DOHH2 (cell line): ENCODE measurements around the gene CKM.

Source experiments
- H3F3A ChIP-seq: fragments of 200-600 bp; sonication (generic), shearing (Covaris generic); 2 replicates; pipeline ENCODE4 v1.6.0; 2016; ENCODE audit warnings: antibody characterized with exemption, mild to moderate bottlenecking; ENCODE audit not compliant: control insufficient read depth, insufficient read depth
- H3K27ac ChIP-seq: fragments of 200-600 bp; sonication (generic); 2 replicates; pipeline ENCODE4 v1.5.1; 2014; ENCODE audit warnings: low read depth, mild to moderate bottlenecking, low read length, moderate library complexity
- H3K27me3 ChIP-seq: fragments of 200-600 bp; sonication (generic); 2 replicates; pipeline ENCODE4 v1.6.1; 2014; ENCODE audit warnings: mild to moderate bottlenecking, low read length, mixed read lengths; ENCODE audit not compliant: control insufficient read depth
- H3K36me3 ChIP-seq: fragments of 200-600 bp; sonication (generic); 2 replicates; pipeline ENCODE4 v1.6.1; 2014; ENCODE audit warnings: mild to moderate bottlenecking, low read length, moderate library complexity, mixed read lengths; ENCODE audit not compliant: control insufficient read depth
- H3K4me1 ChIP-seq: fragments of 200-600 bp; sonication (generic); 2 replicates; pipeline ENCODE4 v1.6.1; 2014; ENCODE audit warnings: mild to moderate bottlenecking, low read length, mixed read lengths; ENCODE audit not compliant: control insufficient read depth
- H3K4me2 ChIP-seq: fragments of 200-600 bp; sonication (generic); 2 replicates; pipeline ENCODE4 v1.6.0; 2014; ENCODE audit warnings: mild to moderate bottlenecking, low read length, moderate library complexity
- H3K4me3 ChIP-seq: fragments of 200-600 bp; sonication (generic); 2 replicates; pipeline ENCODE4 v1.5.1; 2014; ENCODE audit warnings: mild to moderate bottlenecking, low read length, mixed read lengths
- H3K79me2 ChIP-seq: fragments of 200-600 bp; sonication (generic); 2 replicates; pipeline ENCODE4 v1.6.1; 2014; ENCODE audit warnings: mild to moderate bottlenecking, low read length, mixed read lengths; ENCODE audit not compliant: control insufficient read depth
- H3K9me2 ChIP-seq: fragments of 200-600 bp; sonication (generic); replicated peaks from 2 replicates; pipeline ENCODE4 v1.6.1; 2014; ENCODE audit warnings: mild to moderate bottlenecking, low read length, mixed read lengths; ENCODE audit not compliant: control insufficient read depth
- H3K9me3 ChIP-seq: fragments of 200-600 bp; sonication (generic); 2 replicates; pipeline ENCODE4 v1.6.1; 2014; ENCODE audit warnings: antibody characterized with exemption, low read length, mixed read lengths; ENCODE audit not compliant: control insufficient read depth, insufficient read depth
- H4K20me1 ChIP-seq: fragments of 200-600 bp; sonication (generic); 2 replicates; pipeline ENCODE4 v1.6.0; 2014; ENCODE audit warnings: low read depth, mild to moderate bottlenecking, antibody characterized with exemption, low read length, moderate library complexity; ENCODE audit not compliant: control insufficient read depth, insufficient read depth
- CTCF ChIP-seq: fragments of 200-600 bp; sonication (generic); IDR thresholded peaks from one replicate; pipeline ENCODE4 v1.5.1; 2014; ENCODE audit warnings: antibody characterized with exemption, mild to moderate bottlenecking, low read depth, low read length; ENCODE audit not compliant: poor library complexity, severe bottlenecking
- EZH2phosphoT487 ChIP-seq: fragments of 200-600 bp; sonication (generic); IDR thresholded peaks from 2 replicates; pipeline ENCODE4 v1.6.1; 2017; ENCODE audit warnings: borderline replicate concordance, mild to moderate bottlenecking, antibody characterized with exemption, low read length, moderate library complexity, mixed read lengths

The CKM gene

DNA sequence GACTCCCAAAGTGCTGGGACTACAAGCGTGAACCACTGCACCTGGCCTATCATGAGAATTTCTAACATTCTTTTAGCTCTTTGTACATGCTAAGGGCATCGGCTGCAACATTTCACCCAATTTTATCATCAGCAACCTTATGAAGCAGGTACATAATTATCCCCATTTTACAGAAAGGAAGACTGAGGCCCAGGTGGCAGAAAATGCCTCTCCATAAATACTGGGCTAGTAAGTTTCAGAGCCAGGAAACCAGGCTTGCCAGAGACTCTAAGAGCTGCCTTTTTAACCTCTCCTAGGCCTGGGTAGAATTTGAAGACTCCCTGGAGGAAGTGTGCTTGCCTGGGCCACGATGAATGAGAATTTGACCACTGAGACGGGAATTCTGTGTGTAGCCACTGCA, 45.5 kb upstream of the CKM start:
- Histone ChIP-seq H4K20me1 (no peaks in the 10 kb centered on the region), H3K9me3 (no peaks in the 10 kb centered on the region), H3K4me2 (no peak overlapping the region), H3F3A (no peaks in the 10 kb centered on the region), H3K27ac (no peak overlapping the region), H3K36me3 (peaks cover 8% of the 10 kb centered on the region), H3K4me3 (no peak overlapping the region), H3K79me2 (peaks cover 14% of the 10 kb centered on the region), H3K27me3 (no peaks in the 10 kb centered on the region), H3K9me2 (no peaks in the 10 kb centered on the region), H3K4me1 (peaks cover 16% of the 10 kb centered on the region)
- TF ChIP-seq CTCF (no peak), EZH2phosphoT487 (no peak)

DNA sequence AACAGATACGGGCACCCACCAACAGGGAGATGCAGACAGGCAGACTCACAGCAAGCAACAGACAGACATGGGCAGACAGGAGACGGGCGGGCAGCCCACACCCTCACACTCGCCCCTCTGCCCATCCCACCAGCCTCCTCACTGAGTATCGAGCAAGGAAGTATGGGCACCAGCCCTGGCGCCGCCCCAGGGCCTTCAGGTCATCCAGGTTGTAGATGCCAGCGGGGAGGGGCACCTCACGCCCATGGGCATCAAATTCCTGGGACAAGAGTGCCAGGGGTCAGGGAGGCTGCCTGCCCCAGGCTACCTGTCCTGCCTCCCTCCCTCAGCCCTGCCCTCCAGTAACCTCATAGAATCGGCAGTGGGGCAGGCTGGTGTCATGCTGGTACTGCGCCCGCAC, 42.0 kb upstream of the CKM start:
- peaks cover 6% of the 10 kb centered on the region for H3K4me1 ChIP-seq
- H3K4me2 ChIP-seq = no peak overlapping the region
- peaks cover 8% of the 10 kb centered on the region for H3K79me2 ChIP-seq
- no peak overlapping the region for H3K4me3 ChIP-seq
- no peak for TF ChIP-seq CTCF
- no peak for TF ChIP-seq EZH2phosphoT487
- no peaks in the 10 kb centered on the region for H3K27me3 ChIP-seq
- H3K9me2 ChIP-seq = no peaks in the 10 kb centered on the region
- H4K20me1 ChIP-seq = no peaks in the 10 kb centered on the region
- no peaks in the 10 kb centered on the region for H3K9me3 ChIP-seq
- H3K27ac ChIP-seq = no peak overlapping the region
- H3K36me3 ChIP-seq = peaks cover 15% of the 10 kb centered on the region
- H3F3A ChIP-seq = no peaks in the 10 kb centered on the region

DNA sequence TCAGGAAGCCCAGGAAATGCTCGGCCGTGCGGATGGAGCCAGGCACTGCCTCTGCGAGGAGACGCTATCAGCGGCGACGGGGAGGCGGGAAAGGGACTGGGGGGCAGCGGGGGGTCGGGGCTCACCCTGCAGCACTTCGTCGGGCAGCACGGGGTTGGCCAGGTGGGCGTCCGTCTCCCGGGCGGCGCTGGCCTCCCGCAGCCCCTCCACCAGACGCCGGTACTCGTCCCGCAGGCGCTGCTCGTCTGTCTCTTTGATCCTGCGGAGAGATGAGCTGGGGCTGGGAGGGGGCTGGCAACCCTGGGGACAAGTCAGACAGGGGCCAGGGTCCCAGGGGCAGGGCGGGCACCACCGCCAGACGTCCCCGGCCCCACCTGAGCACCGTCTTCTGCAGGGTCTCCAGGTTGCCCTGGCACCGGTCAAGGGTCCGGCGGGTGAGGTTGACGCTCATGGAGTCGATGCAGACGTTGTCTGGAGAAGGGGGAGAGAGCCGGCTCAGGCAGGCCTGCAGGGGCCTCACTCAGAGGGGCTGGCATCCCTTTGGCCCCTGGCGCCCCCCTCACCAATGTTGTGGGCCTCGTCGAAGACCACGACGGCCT, 41.3 kb upstream of the CKM start:
- H3K4me2 ChIP-seq = no peak overlapping the region
- no peaks in the 10 kb centered on the region for H3K27me3 ChIP-seq
- no peak for TF ChIP-seq EZH2phosphoT487
- no peak for TF ChIP-seq CTCF
- no peaks in the 10 kb centered on the region for H3K9me2 ChIP-seq
- H3K36me3 ChIP-seq = peaks cover 15% of the 10 kb centered on the region
- H3K4me1 ChIP-seq = 0 out of 2 replicates have a peak, but pooled peaks cover under 1% of the 10 kb centered on the region
- no peaks in the 10 kb centered on the region for H3F3A ChIP-seq
- H4K20me1 ChIP-seq = no peaks in the 10 kb centered on the region
- no peak overlapping the region for H3K27ac ChIP-seq
- no peak overlapping the region for H3K4me3 ChIP-seq
- peaks cover 2% of the 10 kb centered on the region; the same call in 1 of the 2 replicates for H3K79me2 ChIP-seq
- H3K9me3 ChIP-seq = no peaks in the 10 kb centered on the region

DNA sequence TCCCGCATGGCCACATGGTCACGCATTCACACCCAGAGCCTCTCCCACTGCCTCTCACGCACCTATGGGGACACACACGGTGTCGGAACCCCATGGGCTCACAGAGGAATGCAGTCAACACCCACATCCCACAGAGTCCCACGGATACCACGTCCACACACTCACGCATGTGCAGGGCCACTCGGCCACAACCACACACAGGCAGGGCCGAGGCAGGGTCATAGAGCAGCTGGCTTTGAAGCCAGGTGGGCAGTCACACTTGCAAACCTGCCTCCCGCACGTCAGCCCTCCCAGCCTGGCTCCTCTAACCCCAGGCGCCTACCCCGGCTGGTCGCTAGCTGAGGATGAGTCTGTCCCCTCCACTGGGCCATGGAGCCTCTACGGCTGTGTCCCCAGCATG, 39.6 kb upstream of the CKM start:
- no peaks in the 10 kb centered on the region for H3K79me2 ChIP-seq
- TF ChIP-seq EZH2phosphoT487 = no peak
- TF ChIP-seq CTCF = no peak
- H3K4me1 ChIP-seq = no peaks in the 10 kb centered on the region
- H3K36me3 ChIP-seq = peaks cover 7% of the 10 kb centered on the region
- H3K9me3 ChIP-seq = no peaks in the 10 kb centered on the region
- no peak overlapping the region for H3K4me3 ChIP-seq
- no peaks in the 10 kb centered on the region for H3F3A ChIP-seq
- no peaks in the 10 kb centered on the region for H4K20me1 ChIP-seq
- H3K27ac ChIP-seq = no peak overlapping the region
- no peaks in the 10 kb centered on the region for H3K27me3 ChIP-seq
- H3K9me2 ChIP-seq = no peaks in the 10 kb centered on the region
- no peak overlapping the region for H3K4me2 ChIP-seq
